K562 (cell line): ENCODE measurements around the gene OXLD1. TPM values are rescaled to one million over a fixed set of nuclear protein-coding genes. Genes with fewer than 3 reads are reported as not detected.

Source experiments
- CAMTA2 ChIP-seq: fragments of 250-450 bp; sonication (Bioruptor Pico); conservative IDR thresholded peaks from 2 replicates; pipeline ENCODE4 v1.5.1; 2022
- CBX8 ChIP-seq: fragments of 200-600 bp; sonication (generic); IDR thresholded peaks from 2 replicates; pipeline ENCODE4 v1.6.1; 2012; ENCODE audit warnings: borderline replicate concordance, mixed run types, low read depth, mild to moderate bottlenecking, moderate library complexity, mixed read lengths, low read length, control low read depth, inconsistent platforms; ENCODE audit not compliant: poor library complexity, severe bottlenecking; ENCODE audit errors: extremely low read depth
- CEBPB ChIP-seq: fragments of 450-650 bp; IDR thresholded peaks from 2 replicates; pipeline ENCODE4 v1.6.1; 2016; ENCODE audit warnings: missing genetic modification characterization, missing compliant biosample characterization
- FUS ChIP-seq: fragments of 200-400 bp; formaldehyde crosslinking; optimal IDR thresholded peaks from 2 replicates; pipeline ENCODE3; 2017; ENCODE audit warnings: low read depth, low read length
- HDGF ChIP-seq: fragments of 450-650 bp; IDR thresholded peaks from 2 replicates; pipeline ENCODE4 v1.6.1; 2016
- HIVEP1 ChIP-seq: fragments of 250-450 bp; sonication (Bioruptor Pico); IDR thresholded peaks from 2 replicates; pipeline ENCODE4 v1.4.0; 2020; ENCODE audit warnings: mild to moderate bottlenecking
- HNRNPL ChIP-seq: fragments of 200-400 bp; formaldehyde crosslinking; IDR thresholded peaks from 2 replicates; pipeline ENCODE4 v1.6.1; 2017; ENCODE audit warnings: low read depth, mild to moderate bottlenecking, low read length
- NFATC3 ChIP-seq: fragments of 450-650 bp; IDR thresholded peaks from 2 replicates; pipeline ENCODE4 v1.6.1; 2017; ENCODE audit warnings: mild to moderate bottlenecking
- NR1H2 ChIP-seq: sonication (generic); formaldehyde crosslinking; IDR thresholded peaks from 2 replicates; pipeline ENCODE4 v1.4.0; 2020; ENCODE audit warnings: mild to moderate bottlenecking, missing genetic modification reagents
- PHB ChIP-seq: fragments of 250-450 bp; sonication (Bioruptor Pico); IDR thresholded peaks from 2 replicates; pipeline ENCODE4 v1.5.0; 2021
- RB1 ChIP-seq: fragments of 450-650 bp; IDR thresholded peaks from 2 replicates; pipeline ENCODE4 v1.6.1; 2017; ENCODE audit warnings: low read depth, mild to moderate bottlenecking
- SAP30 ChIP-seq: fragments of 200-600 bp; sonication (generic); IDR thresholded peaks from 2 replicates; pipeline ENCODE4 v1.6.1; 2012; ENCODE audit warnings: borderline replicate concordance, low read depth, mild to moderate bottlenecking, moderate library complexity, low read length, control low read depth, inconsistent platforms; ENCODE audit not compliant: insufficient read depth, poor library complexity, severe bottlenecking
- SMARCC2 ChIP-seq: fragments of 450-650 bp; IDR thresholded peaks from 2 replicates; pipeline ENCODE4 v1.6.1; 2017; ENCODE audit warnings: antibody characterized with exemption, moderate library complexity, mild to moderate bottlenecking, low read depth
- TAF9B ChIP-seq: fragments of 450-650 bp; IDR thresholded peaks from 2 replicates; pipeline ENCODE4 v1.6.1; 2018; ENCODE audit warnings: mild to moderate bottlenecking; ENCODE audit not compliant: partially characterized antibody
- TCF3 ChIP-seq: sonication (generic); formaldehyde crosslinking; IDR thresholded peaks from 2 replicates; pipeline ENCODE4 v1.4.0; 2020; ENCODE audit warnings: mild to moderate bottlenecking, missing genetic modification reagents
- TEAD1 ChIP-seq, 2 experiments: fragments of 450-650 bp in 1 of 2; sonication (generic) in 1 of 2; formaldehyde crosslinking; IDR thresholded peaks; 2 replicates each; pipeline versions ENCODE4 v1.4.0 to v1.8.0; 2020 to 2022; ENCODE audit warnings: mild to moderate bottlenecking in 2 of 2, missing genetic modification reagents in 1 of 2
- THRA ChIP-seq: fragments of 450-650 bp; IDR thresholded peaks from 2 replicates; pipeline ENCODE4 v1.6.1; 2017; ENCODE audit warnings: mild to moderate bottlenecking, moderate library complexity
- XRCC4 ChIP-seq: IDR thresholded peaks from one replicate; pipeline ENCODE4 v1.6.1; 2011; ENCODE audit not compliant: insufficient read depth, insufficient read length; ENCODE audit errors: extremely low read depth
- ZNF174 ChIP-seq: fragments of 250-450 bp; sonication (Bioruptor Pico); IDR thresholded peaks from 2 replicates; pipeline ENCODE4 v1.4.0; 2020; ENCODE audit warnings: mild to moderate bottlenecking
- ZNF507 ChIP-seq: conservative IDR thresholded peaks from 2 replicates; pipeline ENCODE4 v1.6.1; 2017; ENCODE audit warnings: missing genetic modification characterization, missing compliant biosample characterization
- polyA plus RNA-seq, 8 experiments: library from polyadenylated mRNA; depleted of rRNA in 4 of 8; stranded (reverse) in 5 of 8; unstranded in 3 of 8; fragments of >200 nt; fragmentation: Nextera tagmentation in 2 of 8; fragmentation: Illumina TruSeq in 1 of 8; extraction: Ambion mirVana in 2 of 8; extraction: Trizol in 1 of 8; gene quantifications; 2 replicates each; pipeline versions ENCODE4 v1.2.1 to v1.2.3, GENCODE V29; 2011 to 2014; ENCODE audit warnings: inconsistent platforms in 1 of 8, missing spikeins in 1 of 8
- total RNA-seq, 7 experiments: library from RNA; depleted of rRNA in 6 of 7; stranded (reverse); fragments of >200 nt in 6 of 7; fragmentation: Illumina TruSeq in 2 of 7; extraction: Trizol in 2 of 7; gene quantifications; 2 replicates each; pipeline versions ENCODE4 v1.2.1 to v1.2.3, GENCODE V29; 2011 to 2021; ENCODE audit warnings: low replicate concordance in 1 of 7
- TF ChIP-seq, protein P1 (sequence below): fragments of 450-650 bp; IDR thresholded peaks from 2 replicates; pipeline ENCODE4 v1.7.1; 2018; ENCODE audit warnings: mild to moderate bottlenecking, low read depth; ENCODE audit not compliant: partially characterized antibody
- TF ChIP-seq, protein P2 (sequence below): sonication (generic); formaldehyde crosslinking; IDR thresholded peaks from 2 replicates; pipeline ENCODE4 v1.8.1; 2023; ENCODE audit warnings: mild to moderate bottlenecking, missing genetic modification reagents

Gene OXLD1
- total and polyA plus RNA-seq, 9 of the 15 experiments (the other 6 are each of a cell fraction or from before 2014, with no cell fraction given) = 4.4 to 115 (median 29.3) TPM

DNA sequence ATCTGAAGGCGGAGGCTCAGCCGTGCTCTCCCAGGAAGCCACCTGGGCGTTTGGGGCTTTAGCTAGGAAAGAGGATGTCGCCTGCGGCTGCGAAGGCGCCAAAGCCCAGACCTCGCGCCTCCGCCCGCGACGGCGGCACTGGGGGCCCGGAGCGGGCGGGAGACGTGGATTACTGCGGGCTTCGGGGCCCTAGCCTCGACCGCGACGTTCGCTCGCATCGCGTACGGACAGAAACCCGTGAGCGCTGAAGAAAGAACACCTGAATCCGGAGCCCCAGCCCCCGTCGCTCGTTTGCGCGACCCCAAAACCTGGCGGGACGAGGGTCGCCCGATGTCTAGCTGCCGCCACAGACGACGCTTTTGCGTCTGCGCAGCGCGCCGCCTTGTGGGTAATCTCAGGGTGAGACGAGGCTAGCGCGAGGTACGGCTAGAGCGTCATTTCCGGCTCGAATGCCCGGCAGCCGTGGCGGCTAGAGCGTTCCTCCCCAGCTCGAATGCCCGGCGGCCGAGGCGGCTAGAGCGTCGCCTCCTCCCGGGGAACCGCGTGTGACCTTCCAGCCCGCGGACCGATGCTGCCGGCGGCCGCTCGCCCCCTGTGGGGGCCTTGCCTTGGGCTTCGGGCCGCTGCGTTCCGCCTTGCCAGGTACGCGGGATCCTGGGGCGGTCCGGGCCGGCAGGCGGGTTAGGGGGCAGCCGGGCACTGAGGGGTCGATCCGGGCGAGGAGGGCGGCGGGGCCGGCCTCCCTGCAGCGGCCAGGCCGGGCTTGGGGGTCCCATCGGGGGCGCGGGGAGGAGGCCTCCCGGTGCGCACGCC lies 36.7 kb upstream of the OXLD1 start, which contains the start of gene MRPL12 (continued):
- TF ChIP-seq SAP30 (peak; percentile 46), TCF3 (CRISPR knock-in tag) (peak; percentile 12; the same call in 1 of the 2 replicates), TAF9B (peak; percentile 79), RB1 (peak; percentile 83), NFATC3 (no peak), PHB (CRISPR knock-in tag) (0 out of 2 replicates have a peak, but pooled peaks have one; percentile 15), CEBPB (tag) (no peak), NR1H2 (0 out of 2 replicates have a peak, but pooled peaks have one; percentile 64), TEAD1 (CRISPR knock-in tag; IDR thresholded peaks at IDR 0.05) (peak in 1 of 2 experiments; percentile 10; a peak in 1 of 4 replicates), SMARCC2 (no peak), HDGF (no peak), HNRNPL (peak; percentile 75; the same call in 1 of the 2 replicates), CBX8 (no peak), HIVEP1 (CRISPR knock-in tag) (no peak), FUS (peak; percentile 78), XRCC4 (no peak), ZNF507 (tag) (no peak), CAMTA2 (CRISPR knock-in tag) (no peak), ZNF174 (CRISPR knock-in tag) (no peak), THRA (no peak)
- TF ChIP-seq, protein P1, sequence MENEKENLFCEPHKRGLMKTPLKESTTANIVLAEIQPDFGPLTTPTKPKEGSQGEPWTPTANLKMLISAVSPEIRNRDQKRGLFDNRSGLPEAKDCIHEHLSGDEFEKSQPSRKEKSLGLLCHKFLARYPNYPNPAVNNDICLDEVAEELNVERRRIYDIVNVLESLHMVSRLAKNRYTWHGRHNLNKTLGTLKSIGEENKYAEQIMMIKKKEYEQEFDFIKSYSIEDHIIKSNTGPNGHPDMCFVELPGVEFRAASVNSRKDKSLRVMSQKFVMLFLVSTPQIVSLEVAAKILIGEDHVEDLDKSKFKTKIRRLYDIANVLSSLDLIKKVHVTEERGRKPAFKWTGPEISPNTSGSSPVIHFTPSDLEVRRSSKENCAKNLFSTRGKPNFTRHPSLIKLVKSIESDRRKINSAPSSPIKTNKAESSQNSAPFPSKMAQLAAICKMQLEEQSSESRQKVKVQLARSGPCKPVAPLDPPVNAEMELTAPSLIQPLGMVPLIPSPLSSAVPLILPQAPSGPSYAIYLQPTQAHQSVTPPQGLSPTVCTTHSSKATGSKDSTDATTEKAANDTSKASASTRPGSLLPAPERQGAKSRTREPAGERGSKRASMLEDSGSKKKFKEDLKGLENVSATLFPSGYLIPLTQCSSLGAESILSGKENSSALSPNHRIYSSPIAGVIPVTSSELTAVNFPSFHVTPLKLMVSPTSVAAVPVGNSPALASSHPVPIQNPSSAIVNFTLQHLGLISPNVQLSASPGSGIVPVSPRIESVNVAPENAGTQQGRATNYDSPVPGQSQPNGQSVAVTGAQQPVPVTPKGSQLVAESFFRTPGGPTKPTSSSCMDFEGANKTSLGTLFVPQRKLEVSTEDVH = peak; percentile 58
- TF ChIP-seq, protein P2, sequence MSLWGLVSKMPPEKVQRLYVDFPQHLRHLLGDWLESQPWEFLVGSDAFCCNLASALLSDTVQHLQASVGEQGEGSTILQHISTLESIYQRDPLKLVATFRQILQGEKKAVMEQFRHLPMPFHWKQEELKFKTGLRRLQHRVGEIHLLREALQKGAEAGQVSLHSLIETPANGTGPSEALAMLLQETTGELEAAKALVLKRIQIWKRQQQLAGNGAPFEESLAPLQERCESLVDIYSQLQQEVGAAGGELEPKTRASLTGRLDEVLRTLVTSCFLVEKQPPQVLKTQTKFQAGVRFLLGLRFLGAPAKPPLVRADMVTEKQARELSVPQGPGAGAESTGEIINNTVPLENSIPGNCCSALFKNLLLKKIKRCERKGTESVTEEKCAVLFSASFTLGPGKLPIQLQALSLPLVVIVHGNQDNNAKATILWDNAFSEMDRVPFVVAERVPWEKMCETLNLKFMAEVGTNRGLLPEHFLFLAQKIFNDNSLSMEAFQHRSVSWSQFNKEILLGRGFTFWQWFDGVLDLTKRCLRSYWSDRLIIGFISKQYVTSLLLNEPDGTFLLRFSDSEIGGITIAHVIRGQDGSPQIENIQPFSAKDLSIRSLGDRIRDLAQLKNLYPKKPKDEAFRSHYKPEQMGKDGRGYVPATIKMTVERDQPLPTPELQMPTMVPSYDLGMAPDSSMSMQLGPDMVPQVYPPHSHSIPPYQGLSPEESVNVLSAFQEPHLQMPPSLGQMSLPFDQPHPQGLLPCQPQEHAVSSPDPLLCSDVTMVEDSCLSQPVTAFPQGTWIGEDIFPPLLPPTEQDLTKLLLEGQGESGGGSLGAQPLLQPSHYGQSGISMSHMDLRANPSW (CRISPR knock-in tag) = no peak
